ENCODE data around the gene ARRB1.

- TF ChIP-seq CTCF (IDR thresholded peaks at IDR 0.05), result no peak
- TF ChIP-seq POLR2A (IDR thresholded peaks at IDR 0.05), result no peak
Measured at GRCh38 chr11:75298191-75298975, 53.1 kb downstream of the ARRB1 start.

All from thyroid gland (tissue), 4 donors.